Suppressor macrophage treated with lipopolysaccharide for 4 hours (primary cell): ENCODE data around the gene SF3B4.
"Not testable (repeated sequence)": the region's sequence is repeated elsewhere in the genome, so short reads cannot be mapped to it uniquely, and the experiment has no call there.

Experiments used
- DNase-seq: peaks from one replicate; pipeline ENCODE4 v3.0.0-alpha.2; 2020

SF3B4 gene

GRCh38 chr1:149887196-149887455, 40.5 kb downstream of the SF3B4 start:
- not testable (repeated sequence) for DNase-seq

- DNase-seq: peak; percentile 98
Measured at GRCh38 chr1:149886396-149887195, 41.0 kb downstream of the SF3B4 start.

- not testable (repeated sequence) for DNase-seq
Measured at GRCh38 chr1:149886121-149886395, 41.5 kb downstream of the SF3B4 start.

GRCh38 chr1:149885339-149886120, 42.1 kb downstream of the SF3B4 start:
- DNase-seq: peak; percentile 92

- peak; percentile 85 for DNase-seq
Measured at GRCh38 chr1:149884433-149885338, 42.9 kb downstream of the SF3B4 start.

GRCh38 chr1:149883598-149884247, 43.9 kb downstream of the SF3B4 start:
- no peak for DNase-seq

- no peak for DNase-seq
Measured at GRCh38 chr1:149881876-149882275, 45.7 kb downstream of the SF3B4 start.

- no peak for DNase-seq
Measured at GRCh38 chr1:149879556-149879955, 48.0 kb downstream of the SF3B4 start.

GRCh38 chr1:149877211-149877946, 50.2 kb downstream of the SF3B4 start:
- DNase-seq: no peak
